Measurements from ENCODE around the gene SLC6A20. TPM values are rescaled to one million over a fixed set of nuclear protein-coding genes. Genes with fewer than 3 reads are reported as not detected.

Gene SLC6A20
- total RNA-seq, 1 experiment from 2014 or later: 0.89 TPM

DNA sequence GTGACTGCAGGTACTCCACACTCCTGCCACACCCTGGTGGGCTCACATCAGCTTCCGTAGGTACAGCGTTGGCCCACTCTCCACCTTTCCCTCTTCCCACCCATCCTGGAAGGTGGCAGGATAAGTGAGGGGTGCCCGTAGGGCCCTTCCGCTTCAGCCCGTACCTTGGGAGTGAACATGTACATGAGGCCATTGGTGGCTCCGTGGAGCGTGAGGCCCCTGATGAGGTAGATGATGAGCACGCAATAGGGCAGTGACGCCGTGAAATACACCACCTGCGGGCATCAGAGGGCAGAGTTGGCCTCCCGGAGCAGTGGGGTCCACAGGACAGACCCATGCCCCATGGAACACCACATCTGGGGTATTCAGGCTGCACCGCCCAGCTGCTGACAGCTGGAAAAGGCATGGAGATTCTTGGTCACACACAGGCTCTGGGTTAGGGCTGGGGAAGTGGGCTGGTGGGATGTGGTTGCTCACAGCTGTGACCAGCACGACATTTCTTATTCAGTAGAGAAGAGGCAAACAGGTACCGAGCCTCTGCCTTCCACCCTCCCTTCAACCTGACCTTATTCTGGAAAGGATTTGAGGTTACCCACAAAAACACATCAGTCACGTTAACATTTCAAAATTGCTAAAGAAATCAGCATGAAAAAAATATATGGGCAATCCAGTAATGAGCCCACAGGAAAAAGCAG, 23.8 kb downstream of the SLC6A20 start:
- RAD21 ChIA-PET (ENCODE audit: low non-redundant PET in 1 of 2, low total read pairs in 2 of 2, uncharacterized antibody in 2 of 2, unreplicated experiment in 2 of 2): no interaction called here

More for the DNA sequence above, 23.8 kb downstream of the SLC6A20 start:
- H3K9ac ChIP-seq (ENCODE audit: low read length): no peak overlapping the region
- no peak overlapping the region for H2AFZ ChIP-seq (ENCODE audit: low read depth, low read length, poor library complexity, severe bottlenecking)
- H3K27me3 ChIP-seq (ENCODE audit: insufficient read depth, low read length): no peaks in the 10 kb centered on the region
- DNase-seq (ENCODE audit: low read depth, low spot score) (no peak), ATAC-seq (no peak)
- H3K4me2 ChIP-seq (ENCODE audit: low read length): no peak overlapping the region
- no peak overlapping the region for H3K4me3 ChIP-seq (replicated peaks in 1 of 2; ENCODE audit: low read depth in 1 of 2, low read length in 2 of 2)
- no TSS peak for BruUV-seq (replicated peaks)
- no peaks in the 10 kb centered on the region for H4K20me1 ChIP-seq (ENCODE audit: insufficient read depth)
- H3K36me3 ChIP-seq (ENCODE audit: control insufficient read depth in 1 of 2, insufficient read depth in 2 of 2, low read length in 2 of 2): no peaks in the 10 kb centered on the region
- ChIA-PET POLR2A (no interaction called here), CTCF (interaction anchor here (1.3 kb wide), 1 partner anchor 166 kb away, joined by 3 read pairs; no protein-coding TSS in a partner anchor)
- H3K9me2 ChIP-seq (ENCODE audit: insufficient read depth): no peaks in the 10 kb centered on the region
- H3K9me3 ChIP-seq (ENCODE audit: control insufficient read depth in 1 of 2, insufficient read depth in 1 of 2, low read depth in 1 of 2, low read length in 2 of 2): no peaks in the 10 kb centered on the region
- H3K79me2 ChIP-seq (ENCODE audit: insufficient read depth, low read length): no peaks in the 10 kb centered on the region
- TF ChIP-seq SIN3A (IDR thresholded peaks at IDR 0.05; ENCODE audit: low read depth) (no peak), EZH2phosphoT487 (IDR thresholded peaks at IDR 0.05; ENCODE audit: borderline replicate concordance) (no peak), CBX3 (IDR thresholded peaks at IDR 0.05; ENCODE audit: low read depth) (no peak), REST (IDR thresholded peaks at IDR 0.05; ENCODE audit: low read depth) (no peak), ZNF274 (IDR thresholded peaks at IDR 0.05; ENCODE audit: low read depth, low read length) (no peak), EGR1 (IDR thresholded peaks at IDR 0.05; ENCODE audit: low read depth) (no peak), FOSL1 (IDR thresholded peaks at IDR 0.05; ENCODE audit: low read depth) (no peak)
- intact Hi-C loops (cut with micrococcal nuclease): no loop called here
- no peak overlapping the region for H3K27ac ChIP-seq (ENCODE audit: low read depth, low read length)
- peaks cover 7 to 9% of the 10 kb centered on the region in 2 experiments; a peak in 3 of 4 replicates for H3K4me1 ChIP-seq (ENCODE audit: control insufficient read depth in 1 of 2, insufficient read depth in 2 of 2, low read length in 2 of 2)
